Fibroblast of the aortic adventitia (primary cell): Measurements from ENCODE around the gene FGF12. TPM values are rescaled to one million over a fixed set of nuclear protein-coding genes. Genes with fewer than 3 reads are reported as not detected.

Experiments used
- DNase-seq: peaks from one replicate; pipeline ENCODE4 v3.0.0-alpha.2; 2010; ENCODE audit warnings: low read depth
- H3K4me3 ChIP-seq: 2 replicates; pipeline ENCODE4 v1.5.1; 2011; ENCODE audit warnings: low read depth, mild to moderate bottlenecking, control low read depth, low read length, moderate library complexity
- total RNA-seq: library from RNA; depleted of rRNA; stranded (reverse); fragments of >200 nt; gene quantifications from 2 replicates; pipeline ENCODE4 v1.2.3, GENCODE V29; 2012; ENCODE audit warnings: low replicate concordance
- TF ChIP-seq, protein P1 (sequence below): IDR thresholded peaks from 2 replicates; pipeline ENCODE4 v1.5.1; 2011; ENCODE audit warnings: mild to moderate bottlenecking, low read length, control low read depth, inconsistent platforms; ENCODE audit not compliant: insufficient read depth

The FGF12 gene
- total RNA-seq, 1 donor = 0.36 TPM

DNA sequence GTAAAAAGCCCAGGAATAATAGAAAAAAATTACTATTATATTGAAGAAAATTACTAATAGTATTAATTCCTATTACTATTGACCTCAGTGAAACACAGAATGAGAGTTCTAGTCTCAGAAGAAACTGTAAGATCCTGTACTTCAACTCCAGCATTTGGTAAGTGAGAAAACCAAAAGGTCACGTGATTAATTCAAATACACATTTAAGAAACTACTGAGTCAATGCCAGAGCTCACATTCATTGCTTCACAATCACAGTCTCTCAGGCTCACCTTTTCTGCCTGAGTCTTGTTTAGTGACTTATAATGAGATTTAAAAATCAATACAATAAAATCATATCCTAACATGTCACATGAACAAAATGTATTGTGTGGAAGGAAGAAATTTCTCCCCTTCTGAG lies 556.1 kb downstream of the FGF12 start:
- TF ChIP-seq, protein P1, sequence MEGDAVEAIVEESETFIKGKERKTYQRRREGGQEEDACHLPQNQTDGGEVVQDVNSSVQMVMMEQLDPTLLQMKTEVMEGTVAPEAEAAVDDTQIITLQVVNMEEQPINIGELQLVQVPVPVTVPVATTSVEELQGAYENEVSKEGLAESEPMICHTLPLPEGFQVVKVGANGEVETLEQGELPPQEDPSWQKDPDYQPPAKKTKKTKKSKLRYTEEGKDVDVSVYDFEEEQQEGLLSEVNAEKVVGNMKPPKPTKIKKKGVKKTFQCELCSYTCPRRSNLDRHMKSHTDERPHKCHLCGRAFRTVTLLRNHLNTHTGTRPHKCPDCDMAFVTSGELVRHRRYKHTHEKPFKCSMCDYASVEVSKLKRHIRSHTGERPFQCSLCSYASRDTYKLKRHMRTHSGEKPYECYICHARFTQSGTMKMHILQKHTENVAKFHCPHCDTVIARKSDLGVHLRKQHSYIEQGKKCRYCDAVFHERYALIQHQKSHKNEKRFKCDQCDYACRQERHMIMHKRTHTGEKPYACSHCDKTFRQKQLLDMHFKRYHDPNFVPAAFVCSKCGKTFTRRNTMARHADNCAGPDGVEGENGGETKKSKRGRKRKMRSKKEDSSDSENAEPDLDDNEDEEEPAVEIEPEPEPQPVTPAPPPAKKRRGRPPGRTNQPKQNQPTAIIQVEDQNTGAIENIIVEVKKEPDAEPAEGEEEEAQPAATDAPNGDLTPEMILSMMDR = no peak
- no peak for DNase-seq
- H3K4me3 ChIP-seq = no peak overlapping the region

DNA sequence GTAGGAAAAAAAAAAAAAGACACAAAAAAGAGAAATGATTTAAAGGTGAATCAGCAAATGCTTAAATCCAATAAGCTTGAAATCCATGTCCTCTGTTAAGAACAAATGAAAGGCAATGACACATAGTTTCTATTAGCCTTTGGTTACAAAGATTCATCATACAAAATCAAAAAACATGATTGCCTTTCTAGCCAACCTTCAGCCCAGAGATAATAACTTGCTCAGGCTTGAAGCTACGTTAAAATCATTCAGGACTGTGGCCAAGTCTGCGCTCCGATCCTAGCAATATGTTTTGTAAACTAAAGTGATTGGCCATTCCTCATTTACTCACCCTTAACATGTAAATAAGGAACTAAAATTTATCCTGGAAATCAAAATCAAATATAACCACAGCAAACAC lies 556.7 kb downstream of the FGF12 start:
- TF ChIP-seq, protein P1 = no peak
- no peak for DNase-seq
- H3K4me3 ChIP-seq = no peak overlapping the region

DNA sequence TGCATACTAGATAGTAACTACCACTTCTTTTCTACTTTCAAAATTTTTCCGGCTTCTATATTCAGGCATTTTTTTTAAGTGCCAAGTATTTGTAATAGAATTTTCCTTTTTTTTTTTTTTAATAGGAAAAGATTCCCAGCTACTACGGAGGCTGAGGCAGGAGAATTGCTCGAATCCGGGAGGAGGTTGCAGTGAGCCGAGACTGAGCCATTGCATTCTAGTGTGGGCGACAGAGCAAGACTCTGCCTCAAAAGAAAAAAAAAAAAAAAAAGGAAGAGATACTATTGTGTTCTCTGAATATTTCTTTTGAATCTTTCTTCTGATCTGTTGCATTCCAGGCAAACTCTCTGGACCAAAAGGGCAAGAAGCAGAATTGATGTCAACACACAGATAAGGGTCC lies 557.3 kb downstream of the FGF12 start:
- TF ChIP-seq, protein P1 = no peak
- no peak overlapping the region for H3K4me3 ChIP-seq
- no peak for DNase-seq

DNA sequence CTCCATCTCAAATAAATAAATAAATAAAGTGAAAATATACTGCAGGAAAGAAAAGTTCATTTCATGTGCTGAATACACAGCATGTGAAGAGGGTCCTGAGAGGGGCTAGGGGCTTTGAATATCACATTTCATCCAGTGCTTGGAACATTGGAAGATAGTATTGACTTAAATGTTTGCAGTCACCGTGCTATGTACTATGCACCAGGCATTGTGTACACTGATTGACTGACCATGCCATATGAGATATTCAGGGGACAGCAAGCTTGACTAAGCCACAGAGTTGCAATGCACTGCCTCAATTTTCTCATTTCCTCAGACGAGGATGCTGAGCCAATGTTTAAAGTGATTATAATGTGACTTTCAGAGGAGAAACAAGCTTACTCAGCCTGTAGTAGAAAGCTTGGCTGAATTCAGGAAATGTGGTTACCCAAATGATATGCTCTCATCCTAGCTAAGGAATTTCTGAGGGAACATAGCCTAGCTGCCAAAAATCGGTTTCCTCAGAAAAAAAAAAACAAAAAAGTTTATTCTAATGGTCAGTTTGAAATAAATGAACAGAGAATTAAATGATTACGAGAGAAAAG lies 557.9 kb downstream of the FGF12 start:
- DNase-seq = peak; percentile 36
- no peak overlapping the region for H3K4me3 ChIP-seq
- TF ChIP-seq, protein P1 = no peak

DNA sequence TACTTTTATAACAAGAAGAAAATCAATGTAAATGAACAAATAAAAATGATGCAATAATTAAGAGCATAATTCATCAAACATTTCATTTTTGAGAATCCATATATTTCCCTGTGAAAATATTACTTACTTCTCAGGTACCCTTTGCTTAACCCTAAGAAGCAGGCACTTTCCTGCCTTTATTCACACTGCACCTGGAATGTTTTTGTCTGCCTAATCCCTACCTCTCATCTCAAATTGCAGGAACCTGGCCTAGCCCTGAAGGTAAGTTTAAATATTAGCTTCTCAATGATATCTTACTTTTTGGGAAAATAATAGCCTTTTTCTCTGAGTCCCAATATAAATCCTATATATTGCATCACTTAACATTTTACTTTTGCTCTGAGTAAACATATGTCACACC lies 559.1 kb downstream of the FGF12 start:
- DNase-seq = no peak
- TF ChIP-seq, protein P1 = no peak
- H3K4me3 ChIP-seq = no peak overlapping the region

DNA sequence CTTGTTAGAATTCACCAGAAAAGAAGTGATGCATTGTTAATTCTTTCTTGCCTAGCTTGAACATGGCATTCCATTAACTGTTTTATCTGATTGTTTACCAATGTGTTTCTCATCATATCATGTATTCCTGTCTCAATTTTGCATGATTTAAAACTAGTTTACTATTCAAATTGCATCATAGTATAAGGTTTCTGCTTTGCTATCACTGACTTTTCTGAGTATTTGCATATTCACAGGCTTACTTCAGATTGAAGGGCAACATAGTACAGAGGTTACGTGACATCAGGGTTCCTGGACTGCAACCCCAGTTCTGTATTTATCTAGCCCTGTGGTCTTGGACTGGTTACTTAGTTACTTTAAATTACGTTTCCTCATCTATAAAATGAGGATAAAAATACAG lies 561.8 kb downstream of the FGF12 start:
- TF ChIP-seq, protein P1 = no peak
- no peak for DNase-seq
- H3K4me3 ChIP-seq = no peak overlapping the region

DNA sequence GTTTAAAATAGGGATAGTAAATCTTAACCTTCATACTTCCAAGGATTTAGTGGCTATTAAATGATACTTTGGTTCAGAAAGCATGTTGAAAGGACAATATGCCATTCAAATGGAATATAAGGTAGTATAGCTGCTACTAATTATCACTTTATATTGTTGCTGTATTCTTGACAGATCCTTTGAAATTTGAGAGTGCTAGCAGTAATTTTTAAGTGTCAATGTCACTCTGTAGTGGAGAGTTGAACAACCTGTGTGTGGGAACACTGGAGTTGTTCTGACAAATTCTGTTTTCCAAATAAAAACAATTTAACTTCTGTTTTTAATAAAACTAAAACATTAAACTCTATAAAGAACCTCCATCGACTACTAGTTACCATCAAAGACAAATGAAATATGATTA lies 565.7 kb downstream of the FGF12 start:
- no peak for DNase-seq
- TF ChIP-seq, protein P1 = no peak
- no peak overlapping the region for H3K4me3 ChIP-seq
